ENCODE measurements around the gene SPSB4.

The SPSB4 gene

DNA sequence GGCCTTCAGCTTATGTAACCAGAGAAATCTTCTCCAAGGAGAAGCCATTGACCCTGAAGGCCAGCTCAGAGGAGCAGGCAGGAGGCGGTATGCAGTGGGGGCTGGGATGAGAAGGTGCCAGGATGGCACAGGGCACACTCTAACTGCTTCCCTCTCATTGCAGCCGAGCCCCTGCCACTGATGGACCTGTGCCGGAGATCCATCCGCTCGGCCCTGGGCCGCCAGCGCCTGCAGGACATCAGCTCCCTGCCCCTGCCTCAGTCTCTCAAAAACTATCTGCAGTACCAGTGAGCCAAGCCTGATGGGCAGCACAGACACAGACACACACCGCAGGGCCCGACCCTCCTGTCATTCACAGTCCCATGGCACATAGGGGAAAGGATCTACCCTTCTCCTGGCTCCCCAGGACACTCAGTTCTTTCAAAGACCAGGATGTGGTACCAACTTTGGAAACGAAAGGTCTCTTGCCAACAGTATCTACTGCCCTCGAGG, 95.9 kb downstream of the SPSB4 start:
- Histone ChIP-seq H3K4me1 (ENCODE audit: control insufficient read depth, insufficient read depth, low read length) (no peaks in the 10 kb centered on the region), H3K27ac (ENCODE audit: extremely low read depth, low read depth, low read length) (no peak overlapping the region), H3K4me3 (ENCODE audit: low read depth, low read length) (no peak overlapping the region), H3K36me3 (ENCODE audit: control insufficient read depth in 2 of 2, insufficient read depth in 1 of 2, low read length in 2 of 2) (no peaks in the 10 kb centered on the region), H3K9me3 (ENCODE audit: control insufficient read depth, insufficient read depth, low read depth, low read length) (no peaks in the 10 kb centered on the region)
- TF ChIP-seq GLIS1 (tag by site-specific recombination; IDR thresholded peaks at IDR 0.05) (no peak), ZFP3 (tag by site-specific recombination; IDR thresholded peaks at IDR 0.05; ENCODE audit: low read depth) (no peak), ZNF140 (tag by site-specific recombination; IDR thresholded peaks at IDR 0.05) (no peak), GLI4 (tag by site-specific recombination; IDR thresholded peaks at IDR 0.05) (no peak)
- TF ChIP-seq, protein P1, sequence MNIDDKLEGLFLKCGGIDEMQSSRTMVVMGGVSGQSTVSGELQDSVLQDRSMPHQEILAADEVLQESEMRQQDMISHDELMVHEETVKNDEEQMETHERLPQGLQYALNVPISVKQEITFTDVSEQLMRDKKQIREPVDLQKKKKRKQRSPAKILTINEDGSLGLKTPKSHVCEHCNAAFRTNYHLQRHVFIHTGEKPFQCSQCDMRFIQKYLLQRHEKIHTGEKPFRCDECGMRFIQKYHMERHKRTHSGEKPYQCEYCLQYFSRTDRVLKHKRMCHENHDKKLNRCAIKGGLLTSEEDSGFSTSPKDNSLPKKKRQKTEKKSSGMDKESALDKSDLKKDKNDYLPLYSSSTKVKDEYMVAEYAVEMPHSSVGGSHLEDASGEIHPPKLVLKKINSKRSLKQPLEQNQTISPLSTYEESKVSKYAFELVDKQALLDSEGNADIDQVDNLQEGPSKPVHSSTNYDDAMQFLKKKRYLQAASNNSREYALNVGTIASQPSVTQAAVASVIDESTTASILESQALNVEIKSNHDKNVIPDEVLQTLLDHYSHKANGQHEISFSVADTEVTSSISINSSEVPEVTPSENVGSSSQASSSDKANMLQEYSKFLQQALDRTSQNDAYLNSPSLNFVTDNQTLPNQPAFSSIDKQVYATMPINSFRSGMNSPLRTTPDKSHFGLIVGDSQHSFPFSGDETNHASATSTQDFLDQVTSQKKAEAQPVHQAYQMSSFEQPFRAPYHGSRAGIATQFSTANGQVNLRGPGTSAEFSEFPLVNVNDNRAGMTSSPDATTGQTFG (tag by site-specific recombination; IDR thresholded peaks at IDR 0.05; ENCODE audit: borderline replicate concordance) = no peak
- TF ChIP-seq, protein P2, sequence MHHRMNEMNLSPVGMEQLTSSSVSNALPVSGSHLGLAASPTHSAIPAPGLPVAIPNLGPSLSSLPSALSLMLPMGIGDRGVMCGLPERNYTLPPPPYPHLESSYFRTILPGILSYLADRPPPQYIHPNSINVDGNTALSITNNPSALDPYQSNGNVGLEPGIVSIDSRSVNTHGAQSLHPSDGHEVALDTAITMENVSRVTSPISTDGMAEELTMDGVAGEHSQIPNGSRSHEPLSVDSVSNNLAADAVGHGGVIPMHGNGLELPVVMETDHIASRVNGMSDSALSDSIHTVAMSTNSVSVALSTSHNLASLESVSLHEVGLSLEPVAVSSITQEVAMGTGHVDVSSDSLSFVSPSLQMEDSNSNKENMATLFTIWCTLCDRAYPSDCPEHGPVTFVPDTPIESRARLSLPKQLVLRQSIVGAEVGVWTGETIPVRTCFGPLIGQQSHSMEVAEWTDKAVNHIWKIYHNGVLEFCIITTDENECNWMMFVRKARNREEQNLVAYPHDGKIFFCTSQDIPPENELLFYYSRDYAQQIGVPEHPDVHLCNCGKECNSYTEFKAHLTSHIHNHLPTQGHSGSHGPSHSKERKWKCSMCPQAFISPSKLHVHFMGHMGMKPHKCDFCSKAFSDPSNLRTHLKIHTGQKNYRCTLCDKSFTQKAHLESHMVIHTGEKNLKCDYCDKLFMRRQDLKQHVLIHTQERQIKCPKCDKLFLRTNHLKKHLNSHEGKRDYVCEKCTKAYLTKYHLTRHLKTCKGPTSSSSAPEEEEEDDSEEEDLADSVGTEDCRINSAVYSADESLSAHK (tag by site-specific recombination; IDR thresholded peaks at IDR 0.05) = no peak
- TF ChIP-seq, protein P3, sequence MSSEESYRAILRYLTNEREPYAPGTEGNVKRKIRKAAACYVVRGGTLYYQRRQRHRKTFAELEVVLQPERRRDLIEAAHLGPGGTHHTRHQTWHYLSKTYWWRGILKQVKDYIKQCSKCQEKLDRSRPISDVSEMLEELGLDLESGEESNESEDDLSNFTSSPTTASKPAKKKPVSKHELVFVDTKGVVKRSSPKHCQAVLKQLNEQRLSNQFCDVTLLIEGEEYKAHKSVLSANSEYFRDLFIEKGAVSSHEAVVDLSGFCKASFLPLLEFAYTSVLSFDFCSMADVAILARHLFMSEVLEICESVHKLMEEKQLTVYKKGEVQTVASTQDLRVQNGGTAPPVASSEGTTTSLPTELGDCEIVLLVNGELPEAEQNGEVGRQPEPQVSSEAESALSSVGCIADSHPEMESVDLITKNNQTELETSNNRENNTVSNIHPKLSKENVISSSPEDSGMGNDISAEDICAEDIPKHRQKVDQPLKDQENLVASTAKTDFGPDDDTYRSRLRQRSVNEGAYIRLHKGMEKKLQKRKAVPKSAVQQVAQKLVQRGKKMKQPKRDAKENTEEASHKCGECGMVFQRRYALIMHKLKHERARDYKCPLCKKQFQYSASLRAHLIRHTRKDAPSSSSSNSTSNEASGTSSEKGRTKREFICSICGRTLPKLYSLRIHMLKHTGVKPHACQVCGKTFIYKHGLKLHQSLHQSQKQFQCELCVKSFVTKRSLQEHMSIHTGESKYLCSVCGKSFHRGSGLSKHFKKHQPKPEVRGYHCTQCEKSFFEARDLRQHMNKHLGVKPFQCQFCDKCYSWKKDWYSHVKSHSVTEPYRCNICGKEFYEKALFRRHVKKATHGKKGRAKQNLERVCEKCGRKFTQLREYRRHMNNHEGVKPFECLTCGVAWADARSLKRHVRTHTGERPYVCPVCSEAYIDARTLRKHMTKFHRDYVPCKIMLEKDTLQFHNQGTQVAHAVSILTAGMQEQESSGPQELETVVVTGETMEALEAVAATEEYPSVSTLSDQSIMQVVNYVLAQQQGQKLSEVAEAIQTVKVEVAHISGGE (tag by site-specific recombination; conservative IDR thresholded peaks at IDR 0.05; ENCODE audit: low read depth) = no peak
- POLR2A ChIA-PET = no interaction called here
- CTCF ChIA-PET = no interaction called here

DNA sequence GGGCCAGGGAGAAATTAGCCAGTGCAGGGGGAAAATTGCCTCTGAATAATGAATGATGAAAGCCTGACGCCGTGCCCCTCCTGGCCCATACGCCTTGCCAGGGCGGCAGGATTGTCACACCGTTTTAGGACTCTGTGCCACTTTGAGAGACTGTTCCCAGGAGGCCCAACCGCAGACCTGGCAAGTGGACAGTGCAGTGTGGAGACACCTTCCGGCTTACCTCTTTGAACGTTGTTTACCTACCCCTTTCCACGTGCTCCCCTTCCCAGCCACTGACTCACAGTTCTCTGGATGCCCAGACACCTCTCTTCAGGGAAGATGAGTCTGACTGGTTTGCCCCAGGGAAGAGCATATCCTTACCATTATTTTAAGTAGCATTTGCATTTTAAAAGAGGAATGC, 96.5 kb downstream of the SPSB4 start:
- ChIA-PET CTCF (no interaction called here), POLR2A (no interaction called here)
- Histone ChIP-seq H3K36me3 (ENCODE audit: control insufficient read depth in 2 of 2, insufficient read depth in 1 of 2, low read length in 2 of 2) (no peaks in the 10 kb centered on the region), H3K4me3 (ENCODE audit: low read depth, low read length) (no peak overlapping the region), H3K9me3 (ENCODE audit: control insufficient read depth, insufficient read depth, low read depth, low read length) (no peaks in the 10 kb centered on the region), H3K27ac (ENCODE audit: extremely low read depth, low read depth, low read length) (no peak overlapping the region), H3K4me1 (ENCODE audit: control insufficient read depth, insufficient read depth, low read length) (no peaks in the 10 kb centered on the region)
- TF ChIP-seq ZNF404 (tag by site-specific recombination; IDR thresholded peaks at IDR 0.05) (no peak), ZNF366 (tag by site-specific recombination; conservative IDR thresholded peaks at IDR 0.05) (no peak), ZNF132 (tag by site-specific recombination; IDR thresholded peaks at IDR 0.05; ENCODE audit: borderline replicate concordance) (no peak), ZNF664 (tag by site-specific recombination; IDR thresholded peaks at IDR 0.05) (no peak), ZNF416 (tag by site-specific recombination; IDR thresholded peaks at IDR 0.05) (no peak), ZBTB17 (tag by site-specific recombination; IDR thresholded peaks at IDR 0.05) (no peak), ZXDB (tag by site-specific recombination; IDR thresholded peaks at IDR 0.05) (no peak), GLI2 (tag by site-specific recombination; IDR thresholded peaks at IDR 0.05; ENCODE audit: borderline replicate concordance, low read depth) (no peak), ZNF175 (tag by site-specific recombination; IDR thresholded peaks at IDR 0.05) (no peak)
- TF ChIP-seq, protein P4, sequence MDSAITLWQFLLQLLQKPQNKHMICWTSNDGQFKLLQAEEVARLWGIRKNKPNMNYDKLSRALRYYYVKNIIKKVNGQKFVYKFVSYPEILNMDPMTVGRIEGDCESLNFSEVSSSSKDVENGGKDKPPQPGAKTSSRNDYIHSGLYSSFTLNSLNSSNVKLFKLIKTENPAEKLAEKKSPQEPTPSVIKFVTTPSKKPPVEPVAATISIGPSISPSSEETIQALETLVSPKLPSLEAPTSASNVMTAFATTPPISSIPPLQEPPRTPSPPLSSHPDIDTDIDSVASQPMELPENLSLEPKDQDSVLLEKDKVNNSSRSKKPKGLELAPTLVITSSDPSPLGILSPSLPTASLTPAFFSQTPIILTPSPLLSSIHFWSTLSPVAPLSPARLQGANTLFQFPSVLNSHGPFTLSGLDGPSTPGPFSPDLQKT (IDR thresholded peaks at IDR 0.05; ENCODE audit: borderline replicate concordance, low read depth, low read length) = no peak
- TF ChIP-seq, protein P5, sequence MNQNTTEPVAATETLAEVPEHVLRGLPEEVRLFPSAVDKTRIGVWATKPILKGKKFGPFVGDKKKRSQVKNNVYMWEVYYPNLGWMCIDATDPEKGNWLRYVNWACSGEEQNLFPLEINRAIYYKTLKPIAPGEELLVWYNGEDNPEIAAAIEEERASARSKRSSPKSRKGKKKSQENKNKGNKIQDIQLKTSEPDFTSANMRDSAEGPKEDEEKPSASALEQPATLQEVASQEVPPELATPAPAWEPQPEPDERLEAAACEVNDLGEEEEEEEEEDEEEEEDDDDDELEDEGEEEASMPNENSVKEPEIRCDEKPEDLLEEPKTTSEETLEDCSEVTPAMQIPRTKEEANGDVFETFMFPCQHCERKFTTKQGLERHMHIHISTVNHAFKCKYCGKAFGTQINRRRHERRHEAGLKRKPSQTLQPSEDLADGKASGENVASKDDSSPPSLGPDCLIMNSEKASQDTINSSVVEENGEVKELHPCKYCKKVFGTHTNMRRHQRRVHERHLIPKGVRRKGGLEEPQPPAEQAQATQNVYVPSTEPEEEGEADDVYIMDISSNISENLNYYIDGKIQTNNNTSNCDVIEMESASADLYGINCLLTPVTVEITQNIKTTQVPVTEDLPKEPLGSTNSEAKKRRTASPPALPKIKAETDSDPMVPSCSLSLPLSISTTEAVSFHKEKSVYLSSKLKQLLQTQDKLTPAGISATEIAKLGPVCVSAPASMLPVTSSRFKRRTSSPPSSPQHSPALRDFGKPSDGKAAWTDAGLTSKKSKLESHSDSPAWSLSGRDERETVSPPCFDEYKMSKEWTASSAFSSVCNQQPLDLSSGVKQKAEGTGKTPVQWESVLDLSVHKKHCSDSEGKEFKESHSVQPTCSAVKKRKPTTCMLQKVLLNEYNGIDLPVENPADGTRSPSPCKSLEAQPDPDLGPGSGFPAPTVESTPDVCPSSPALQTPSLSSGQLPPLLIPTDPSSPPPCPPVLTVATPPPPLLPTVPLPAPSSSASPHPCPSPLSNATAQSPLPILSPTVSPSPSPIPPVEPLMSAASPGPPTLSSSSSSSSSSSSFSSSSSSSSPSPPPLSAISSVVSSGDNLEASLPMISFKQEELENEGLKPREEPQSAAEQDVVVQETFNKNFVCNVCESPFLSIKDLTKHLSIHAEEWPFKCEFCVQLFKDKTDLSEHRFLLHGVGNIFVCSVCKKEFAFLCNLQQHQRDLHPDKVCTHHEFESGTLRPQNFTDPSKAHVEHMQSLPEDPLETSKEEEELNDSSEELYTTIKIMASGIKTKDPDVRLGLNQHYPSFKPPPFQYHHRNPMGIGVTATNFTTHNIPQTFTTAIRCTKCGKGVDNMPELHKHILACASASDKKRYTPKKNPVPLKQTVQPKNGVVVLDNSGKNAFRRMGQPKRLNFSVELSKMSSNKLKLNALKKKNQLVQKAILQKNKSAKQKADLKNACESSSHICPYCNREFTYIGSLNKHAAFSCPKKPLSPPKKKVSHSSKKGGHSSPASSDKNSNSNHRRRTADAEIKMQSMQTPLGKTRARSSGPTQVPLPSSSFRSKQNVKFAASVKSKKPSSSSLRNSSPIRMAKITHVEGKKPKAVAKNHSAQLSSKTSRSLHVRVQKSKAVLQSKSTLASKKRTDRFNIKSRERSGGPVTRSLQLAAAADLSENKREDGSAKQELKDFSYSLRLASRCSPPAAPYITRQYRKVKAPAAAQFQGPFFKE (tag by site-specific recombination; IDR thresholded peaks at IDR 0.05; ENCODE audit: borderline replicate concordance) = no peak
